SK-N-MC (cell line): ENCODE measurements around the gene MIOS.

Experiments used
- EZH2 ChIP-seq: fragments of 200-600 bp; sonication (generic); IDR thresholded peaks from one replicate; pipeline ENCODE4 v1.6.1; 2017; ENCODE audit warnings: antibody characterized with exemption
- FOXP2 ChIP-seq: optimal IDR thresholded peaks from 2 replicates; pipeline ENCODE3; 2011; ENCODE audit warnings: mild to moderate bottlenecking, moderate library complexity; ENCODE audit not compliant: insufficient read depth; ENCODE audit errors: extremely low read length, control extremely low read depth
- POLR2AphosphoS5 ChIP-seq: IDR thresholded peaks from 2 replicates; pipeline ENCODE4 v1.6.1; 2012; ENCODE audit warnings: mild to moderate bottlenecking, low read depth, low read length, borderline replicate concordance

GRCh38 chr7:7639847-7640220 is 73.2 kb downstream of the MIOS start:
- TF ChIP-seq POLR2AphosphoS5 (no peak), EZH2 (no peak), FOXP2 (no peak)
